ENCODE results near the gene TMEM259. TPM values are rescaled to one million over a fixed set of nuclear protein-coding genes. Genes with fewer than 3 reads are reported as not detected.

The TMEM259 gene
- total and polyA plus RNA-seq, 2 donors (not counting 1 experiment from before 2014, with no cell fraction given): 373 to 607 TPM

DNA sequence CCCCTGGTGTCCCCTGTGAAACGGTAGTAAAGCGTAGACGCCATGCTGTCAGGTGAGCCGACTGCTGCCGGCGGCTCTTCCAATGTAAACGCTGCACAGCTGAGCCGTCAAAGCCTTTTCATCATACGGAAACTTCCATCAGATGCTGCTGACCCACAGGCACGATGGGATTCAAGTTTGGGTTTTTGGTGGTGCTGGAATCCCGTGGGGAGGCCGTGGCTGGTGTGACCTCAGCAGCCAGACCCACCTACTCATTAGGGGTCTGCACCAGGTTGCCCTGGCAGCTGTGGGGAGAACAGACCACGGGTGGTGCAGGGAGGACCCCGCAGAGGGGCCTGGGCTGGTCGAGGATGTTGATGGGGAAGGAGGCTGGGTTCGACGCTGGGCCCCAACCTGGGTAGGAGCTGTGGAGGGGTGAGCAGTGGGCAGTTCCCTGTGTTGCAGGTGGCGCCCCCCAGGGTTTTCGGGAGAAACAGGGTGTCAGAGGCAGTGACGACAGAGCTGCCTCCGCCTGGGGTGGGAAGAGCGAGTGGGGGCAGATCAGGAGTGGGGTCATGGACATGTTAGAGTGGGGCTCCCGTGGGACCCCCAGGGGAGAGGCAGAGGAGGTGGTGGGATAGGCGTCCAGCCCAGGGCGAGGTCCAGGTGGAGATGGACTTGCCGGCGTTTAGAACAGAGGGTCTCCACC is 14.1 kb downstream of the TMEM259 start:
- Histone ChIP-seq H3K36me3 (replicated peaks in 1 of 2; ENCODE audit: control extremely low read depth in 1 of 2, control insufficient read depth in 1 of 2, extremely low read depth in 1 of 2, insufficient read depth in 2 of 2, low read length in 1 of 2) (peaks cover 0 to 9% of the 10 kb centered on the region in 2 experiments), H3K27me3 (replicated peaks in 1 of 4; ENCODE audit: control extremely low read depth in 1 of 4, control insufficient read depth in 3 of 4, insufficient read depth in 4 of 4, low read length in 3 of 4) (peaks cover 0 to 11% (median 3%) of the 10 kb centered on the region in 4 experiments), H3K4me2 (replicated peaks; ENCODE audit: low read depth, low read length, poor library complexity, severe bottlenecking) (no peak overlapping the region), H3K4me3 (ENCODE audit: control extremely low read depth in 1 of 5, extremely low read depth in 1 of 5, insufficient read depth in 1 of 5, low read depth in 2 of 5, low read length in 4 of 5) (no peak overlapping the region), H2AFZ (ENCODE audit: insufficient read depth, low read depth, low read length, poor library complexity, severe bottlenecking) (no peak overlapping the region), H3K9ac (ENCODE audit: low read length) (no peak overlapping the region), H3K9me3 (ENCODE audit: control extremely low read depth in 1 of 3, control insufficient read depth in 2 of 3, insufficient read depth in 1 of 3, low read length in 2 of 3) (no peaks in the 10 kb centered on the region), H4K20me1 (ENCODE audit: control insufficient read depth, insufficient read depth, low read length, poor library complexity, severe bottlenecking) (peaks cover 26% of the 10 kb centered on the region), H3K79me2 (ENCODE audit: control insufficient read depth, insufficient read depth, low read length) (peaks cover under 1% of the 10 kb centered on the region), H3K27ac (ENCODE audit: low read length in 2 of 2) (no peak overlapping the region), H3K4me1 (ENCODE audit: control insufficient read depth in 2 of 2, insufficient read depth in 2 of 2, low read length in 2 of 2) (peaks cover 0 to 1% of the 10 kb centered on the region in 2 donors)
- H3K27me3 Mint-ChIP-seq: peaks cover 5% of the 10 kb centered on the region
- CTCF ChIA-PET: interaction anchor here (0.6 kb wide), 2 partner anchors 236 to 292 kb away, joined by 3 to 4 read pairs; no protein-coding TSS in a partner anchor
- no peaks in the 10 kb centered on the region for H3K9me3 Mint-ChIP-seq (ENCODE audit: insufficient read depth)
- H3K4me1 Mint-ChIP-seq: peaks cover 2% of the 10 kb centered on the region
- DNase-seq (no peak), ATAC-seq (ENCODE audit: low read depth) (no peak)
- no peak overlapping the region for H3K4me3 Mint-ChIP-seq
- intact Hi-C loops (cut with micrococcal nuclease): no loop called here
- H3K27ac Mint-ChIP-seq: peak overlapping the region; percentile 32
- TF ChIP-seq EZH2 (IDR thresholded peaks at IDR 0.05; ENCODE audit: borderline replicate concordance, insufficient read depth, low read depth, low read length, poor library complexity, severe bottlenecking): no peak
- TF ChIP-seq, protein P1, sequence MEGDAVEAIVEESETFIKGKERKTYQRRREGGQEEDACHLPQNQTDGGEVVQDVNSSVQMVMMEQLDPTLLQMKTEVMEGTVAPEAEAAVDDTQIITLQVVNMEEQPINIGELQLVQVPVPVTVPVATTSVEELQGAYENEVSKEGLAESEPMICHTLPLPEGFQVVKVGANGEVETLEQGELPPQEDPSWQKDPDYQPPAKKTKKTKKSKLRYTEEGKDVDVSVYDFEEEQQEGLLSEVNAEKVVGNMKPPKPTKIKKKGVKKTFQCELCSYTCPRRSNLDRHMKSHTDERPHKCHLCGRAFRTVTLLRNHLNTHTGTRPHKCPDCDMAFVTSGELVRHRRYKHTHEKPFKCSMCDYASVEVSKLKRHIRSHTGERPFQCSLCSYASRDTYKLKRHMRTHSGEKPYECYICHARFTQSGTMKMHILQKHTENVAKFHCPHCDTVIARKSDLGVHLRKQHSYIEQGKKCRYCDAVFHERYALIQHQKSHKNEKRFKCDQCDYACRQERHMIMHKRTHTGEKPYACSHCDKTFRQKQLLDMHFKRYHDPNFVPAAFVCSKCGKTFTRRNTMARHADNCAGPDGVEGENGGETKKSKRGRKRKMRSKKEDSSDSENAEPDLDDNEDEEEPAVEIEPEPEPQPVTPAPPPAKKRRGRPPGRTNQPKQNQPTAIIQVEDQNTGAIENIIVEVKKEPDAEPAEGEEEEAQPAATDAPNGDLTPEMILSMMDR (IDR thresholded peaks at IDR 0.05): no peak
- WGBS (ENCODE audit: insufficient coverage): 88% methylated on average over 22 of the region's 27 CpGs
- POLR2A ChIA-PET: no interaction called here
